Measurements from ENCODE around the gene TEAD1.

The TEAD1 gene

DNA sequence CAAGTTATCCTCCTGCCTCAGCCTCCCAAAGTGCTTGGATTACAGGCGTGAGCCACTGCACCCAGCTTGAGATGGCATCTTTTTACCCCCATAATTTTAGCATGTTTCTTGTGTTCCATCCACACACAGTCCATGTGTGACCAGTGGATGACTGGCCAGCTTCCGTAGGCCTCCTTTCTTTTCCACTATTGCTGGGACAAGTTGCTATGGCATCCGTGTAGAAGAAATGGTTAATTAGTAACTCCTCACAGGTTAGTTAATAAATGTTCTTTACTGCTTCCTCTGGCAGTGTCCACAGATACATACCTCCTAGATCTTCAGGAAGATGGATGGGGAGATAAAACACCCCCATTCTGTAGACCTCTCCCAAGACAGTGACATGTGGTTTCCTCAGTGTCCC lies 180.6 kb downstream of the TEAD1 start:
- H3K79me2 ChIP-seq (ENCODE audit: control insufficient read depth, low read length), result no peaks in the 10 kb centered on the region
- no peaks in the 10 kb centered on the region for H3K9me2 ChIP-seq (replicated peaks; ENCODE audit: control insufficient read depth, low read length)
- H3K9me3 ChIP-seq (ENCODE audit: control insufficient read depth, insufficient read depth, low read length), result no peaks in the 10 kb centered on the region
- TF ChIP-seq EZH2phosphoT487 (IDR thresholded peaks at IDR 0.05; ENCODE audit: borderline replicate concordance, low read length), result no peak
- TF ChIP-seq, protein P1, sequence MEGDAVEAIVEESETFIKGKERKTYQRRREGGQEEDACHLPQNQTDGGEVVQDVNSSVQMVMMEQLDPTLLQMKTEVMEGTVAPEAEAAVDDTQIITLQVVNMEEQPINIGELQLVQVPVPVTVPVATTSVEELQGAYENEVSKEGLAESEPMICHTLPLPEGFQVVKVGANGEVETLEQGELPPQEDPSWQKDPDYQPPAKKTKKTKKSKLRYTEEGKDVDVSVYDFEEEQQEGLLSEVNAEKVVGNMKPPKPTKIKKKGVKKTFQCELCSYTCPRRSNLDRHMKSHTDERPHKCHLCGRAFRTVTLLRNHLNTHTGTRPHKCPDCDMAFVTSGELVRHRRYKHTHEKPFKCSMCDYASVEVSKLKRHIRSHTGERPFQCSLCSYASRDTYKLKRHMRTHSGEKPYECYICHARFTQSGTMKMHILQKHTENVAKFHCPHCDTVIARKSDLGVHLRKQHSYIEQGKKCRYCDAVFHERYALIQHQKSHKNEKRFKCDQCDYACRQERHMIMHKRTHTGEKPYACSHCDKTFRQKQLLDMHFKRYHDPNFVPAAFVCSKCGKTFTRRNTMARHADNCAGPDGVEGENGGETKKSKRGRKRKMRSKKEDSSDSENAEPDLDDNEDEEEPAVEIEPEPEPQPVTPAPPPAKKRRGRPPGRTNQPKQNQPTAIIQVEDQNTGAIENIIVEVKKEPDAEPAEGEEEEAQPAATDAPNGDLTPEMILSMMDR (IDR thresholded peaks at IDR 0.05; ENCODE audit: low read depth, low read length, poor library complexity, severe bottlenecking), result no peak
- no peak overlapping the region for H3K4me3 ChIP-seq (ENCODE audit: low read length)
- H3K27me3 ChIP-seq (ENCODE audit: control insufficient read depth, low read length), result no peaks in the 10 kb centered on the region
- H3F3A ChIP-seq (ENCODE audit: control insufficient read depth, insufficient read depth), result no peaks in the 10 kb centered on the region
- H3K4me1 ChIP-seq (ENCODE audit: control insufficient read depth, low read length), result no peaks in the 10 kb centered on the region
- H4K20me1 ChIP-seq (ENCODE audit: control insufficient read depth, insufficient read depth, low read depth, low read length), result no peaks in the 10 kb centered on the region
- no peak overlapping the region for H3K4me2 ChIP-seq (ENCODE audit: low read length)
- no peak overlapping the region for H3K27ac ChIP-seq (ENCODE audit: low read depth, low read length)
- no peaks in the 10 kb centered on the region for H3K36me3 ChIP-seq (ENCODE audit: control insufficient read depth, low read length)

- no peaks in the 10 kb centered on the region for H3K9me2 ChIP-seq (replicated peaks; ENCODE audit: control insufficient read depth, low read length)
- no peak overlapping the region for H3K27ac ChIP-seq (ENCODE audit: low read depth, low read length)
- no peaks in the 10 kb centered on the region for H3K79me2 ChIP-seq (ENCODE audit: control insufficient read depth, low read length)
- H3F3A ChIP-seq (ENCODE audit: control insufficient read depth, insufficient read depth), result no peaks in the 10 kb centered on the region
- H3K4me2 ChIP-seq (ENCODE audit: low read length), result no peak overlapping the region
- no peak overlapping the region for H3K4me3 ChIP-seq (ENCODE audit: low read length)
- H3K27me3 ChIP-seq (ENCODE audit: control insufficient read depth, low read length), result no peaks in the 10 kb centered on the region
- no peaks in the 10 kb centered on the region for H3K36me3 ChIP-seq (ENCODE audit: control insufficient read depth, low read length)
- H3K9me3 ChIP-seq (ENCODE audit: control insufficient read depth, insufficient read depth, low read length), result no peaks in the 10 kb centered on the region
- no peak for TF ChIP-seq EZH2phosphoT487 (IDR thresholded peaks at IDR 0.05; ENCODE audit: borderline replicate concordance, low read length)
- TF ChIP-seq, protein P1 (IDR thresholded peaks at IDR 0.05; ENCODE audit: low read depth, low read length, poor library complexity, severe bottlenecking), result no peak
- no peaks in the 10 kb centered on the region for H3K4me1 ChIP-seq (ENCODE audit: control insufficient read depth, low read length)
- no peaks in the 10 kb centered on the region for H4K20me1 ChIP-seq (ENCODE audit: control insufficient read depth, insufficient read depth, low read depth, low read length)
These were observed 182.1 kb downstream of the TEAD1 start for GRCh38 chr11:12856338-12856737.

DNA sequence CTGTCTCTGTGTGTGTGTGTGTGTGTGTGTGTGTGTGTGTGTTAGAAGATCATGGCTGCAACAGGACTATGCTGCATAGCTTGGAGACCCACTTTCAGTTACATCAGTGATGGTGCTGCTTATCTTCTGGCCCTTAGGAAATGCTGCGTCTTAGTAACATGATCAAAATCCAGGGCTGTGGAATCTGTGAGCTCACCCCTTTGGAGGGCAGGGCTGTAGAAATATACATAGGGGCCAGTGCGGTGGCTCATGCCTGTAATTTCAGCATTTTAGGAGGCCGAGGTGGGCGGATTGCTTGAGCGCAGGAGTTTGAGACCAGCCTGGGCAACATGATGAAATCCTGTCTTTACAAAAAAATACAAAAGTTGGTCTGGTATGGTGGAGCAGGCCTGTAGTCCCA lies 183.4 kb downstream of the TEAD1 start:
- Histone ChIP-seq H3K4me3 (ENCODE audit: low read length) (no peak overlapping the region), H3K9me2 (replicated peaks; ENCODE audit: control insufficient read depth, low read length) (no peaks in the 10 kb centered on the region), H3K36me3 (ENCODE audit: control insufficient read depth, low read length) (no peaks in the 10 kb centered on the region), H4K20me1 (ENCODE audit: control insufficient read depth, insufficient read depth, low read depth, low read length) (no peaks in the 10 kb centered on the region), H3K79me2 (ENCODE audit: control insufficient read depth, low read length) (no peaks in the 10 kb centered on the region), H3K27me3 (ENCODE audit: control insufficient read depth, low read length) (no peaks in the 10 kb centered on the region), H3F3A (ENCODE audit: control insufficient read depth, insufficient read depth) (no peaks in the 10 kb centered on the region), H3K27ac (ENCODE audit: low read depth, low read length) (no peak overlapping the region), H3K9me3 (ENCODE audit: control insufficient read depth, insufficient read depth, low read length) (no peaks in the 10 kb centered on the region), H3K4me1 (ENCODE audit: control insufficient read depth, low read length) (no peaks in the 10 kb centered on the region), H3K4me2 (ENCODE audit: low read length) (no peak overlapping the region)
- TF ChIP-seq, protein P1 (IDR thresholded peaks at IDR 0.05; ENCODE audit: low read depth, low read length, poor library complexity, severe bottlenecking), result no peak
- TF ChIP-seq EZH2phosphoT487 (IDR thresholded peaks at IDR 0.05; ENCODE audit: borderline replicate concordance, low read length), result no peak
